NCI-H510A treated with DMSO at 0.1 percent for 48 hours (cell line): ENCODE results near the gene SKI.

Source experiments
- DNase-seq: peaks from one replicate; lab custom pipeline; 2025; lab: John Stamatoyannopoulos, UW

SKI gene

DNA sequence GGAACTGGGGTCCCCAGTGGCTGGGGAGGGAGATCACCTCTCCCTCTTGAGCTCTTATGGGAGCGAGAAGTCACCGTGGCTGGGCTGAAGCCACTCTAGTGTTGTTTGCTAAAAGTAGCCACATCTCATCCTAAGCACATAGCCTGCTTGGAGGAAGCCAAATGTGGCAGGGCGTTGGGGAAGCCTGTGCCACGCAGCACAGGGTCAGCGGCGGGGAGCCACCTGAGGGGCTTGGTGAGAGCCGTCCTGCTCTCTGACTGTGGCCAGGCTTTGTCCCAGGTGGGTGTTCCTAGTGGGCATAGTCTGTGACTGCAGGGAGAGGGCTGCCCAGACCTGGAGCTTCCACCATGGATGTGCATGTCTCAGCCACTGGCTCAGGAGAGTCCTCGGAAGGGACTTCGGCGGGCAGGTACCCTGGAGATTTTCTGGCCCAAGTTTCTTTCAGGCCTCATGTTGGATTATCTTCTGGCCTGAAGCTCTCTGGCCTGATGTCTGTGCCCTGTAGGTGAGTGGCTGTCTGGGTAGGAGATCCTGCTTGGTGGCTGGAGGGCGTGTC lies 124.3 kb downstream of the SKI start:
- DNase-seq = no peak

DNA sequence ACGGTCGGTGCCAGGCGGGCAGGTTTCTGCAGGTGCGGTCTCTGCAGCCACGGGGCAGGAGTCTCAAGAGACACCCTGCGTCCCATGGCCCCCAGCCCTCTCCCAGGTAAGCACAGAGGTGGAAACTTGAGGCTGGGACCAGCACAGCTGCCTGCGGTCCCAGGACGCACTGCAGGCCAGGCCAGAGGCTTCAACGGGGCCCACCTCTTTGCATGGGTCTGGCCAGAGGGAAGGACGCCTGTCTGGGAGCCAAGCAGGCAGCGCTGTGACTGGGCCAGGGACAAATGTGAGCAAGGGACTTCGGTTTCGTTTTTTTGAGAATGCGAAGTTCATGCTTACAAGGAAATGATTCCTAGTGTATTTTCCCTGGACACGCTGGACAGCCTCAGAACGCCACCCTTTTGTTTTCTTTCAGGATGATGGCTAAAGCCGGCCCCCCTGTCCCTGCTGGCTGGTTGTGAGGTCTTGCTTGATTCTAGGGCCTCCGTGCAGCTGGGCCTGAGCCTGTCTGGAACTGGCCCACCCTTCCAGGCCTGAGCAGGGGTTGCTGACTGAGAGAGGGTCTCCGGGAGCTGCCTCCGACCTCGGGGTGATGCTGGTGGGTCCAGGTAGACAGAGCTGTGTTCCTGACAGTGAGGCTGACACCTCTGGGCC lies 124.9 kb downstream of the SKI start:
- DNase-seq = no peak

DNA sequence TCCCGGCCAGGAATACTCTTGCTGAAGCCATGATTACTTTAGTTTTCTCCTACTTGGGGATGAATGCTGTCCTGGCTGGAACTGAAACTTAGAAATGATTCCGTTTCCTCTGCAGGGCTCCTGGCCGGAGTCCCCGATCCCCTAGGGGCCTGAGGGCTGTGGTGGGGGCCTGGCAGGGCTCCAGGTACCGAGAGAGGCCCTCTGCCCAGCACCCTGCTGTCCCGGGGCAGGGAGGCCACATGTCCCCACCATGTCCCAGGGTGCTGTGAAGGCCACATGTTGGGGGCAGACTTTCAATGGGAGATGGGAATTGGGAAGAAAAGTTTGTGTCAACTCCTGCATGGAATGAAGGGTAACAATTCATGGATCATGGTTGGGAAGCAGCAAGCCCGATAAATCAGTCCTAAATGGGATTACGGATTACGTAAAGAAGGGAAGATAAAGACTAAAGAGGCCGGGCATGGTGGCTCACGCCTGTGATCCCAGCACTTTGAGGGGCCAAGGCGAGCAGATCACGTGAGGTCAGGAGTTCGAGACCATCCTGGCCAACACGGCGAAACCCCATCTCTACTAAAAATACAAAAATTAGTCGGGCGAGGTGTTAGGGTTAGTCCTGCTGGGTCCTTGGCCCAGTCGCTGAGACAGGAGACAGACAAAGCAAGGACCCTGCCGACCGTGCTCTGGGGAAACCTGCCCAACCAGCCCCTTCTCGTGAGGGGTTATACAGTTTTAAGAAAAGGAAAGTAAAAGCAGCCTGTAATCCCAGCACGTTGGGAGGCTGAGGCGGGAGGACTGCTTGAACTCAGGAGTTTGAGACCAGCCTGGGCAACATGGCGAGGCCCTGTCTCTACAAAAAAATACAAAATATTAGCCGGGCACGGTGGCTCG lies 125.7 kb downstream of the SKI start:
- no peak for DNase-seq

DNA sequence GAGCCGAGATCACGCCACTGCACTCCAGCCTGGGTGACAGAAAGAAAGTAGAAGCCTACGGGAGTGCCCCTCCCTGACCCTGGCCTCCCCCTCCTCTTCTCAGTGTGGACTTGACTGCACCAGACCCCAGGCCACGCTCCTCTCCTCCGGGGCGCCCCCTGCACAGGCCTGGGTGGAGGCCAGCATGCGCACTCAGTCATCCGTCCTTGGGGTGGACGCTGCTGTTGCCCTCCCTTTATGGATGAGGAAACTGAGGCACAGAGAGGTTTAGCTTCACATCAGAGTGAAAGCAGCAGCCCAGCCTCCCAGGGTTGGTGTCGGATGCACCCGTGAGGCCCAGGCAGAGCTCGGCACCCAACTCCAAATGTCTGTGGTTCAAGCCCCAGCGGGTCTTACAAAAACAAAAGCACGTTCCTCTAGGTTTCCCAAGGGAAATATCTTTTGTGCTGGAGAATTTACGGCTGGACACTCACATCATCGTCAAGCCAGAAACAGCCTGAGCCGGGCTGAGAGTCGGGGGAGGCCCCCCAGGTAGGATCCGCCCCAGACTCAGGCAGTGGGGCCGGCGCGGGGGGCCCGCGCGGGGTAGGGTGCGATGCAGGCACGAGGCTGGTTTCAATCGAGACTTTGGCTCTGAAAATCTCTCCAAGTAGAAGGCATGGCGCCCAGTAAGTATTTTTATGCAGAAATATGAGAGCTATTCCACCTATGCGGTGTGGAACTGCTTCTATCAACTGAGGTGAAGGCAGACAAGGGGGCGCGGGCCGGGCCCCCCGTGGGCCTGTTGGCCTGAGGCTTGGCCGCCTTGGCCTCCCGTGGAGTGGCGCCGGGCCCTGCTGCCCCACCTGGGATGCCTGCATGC lies 126.6 kb downstream of the SKI start:
- DNase-seq = no peak

DNA sequence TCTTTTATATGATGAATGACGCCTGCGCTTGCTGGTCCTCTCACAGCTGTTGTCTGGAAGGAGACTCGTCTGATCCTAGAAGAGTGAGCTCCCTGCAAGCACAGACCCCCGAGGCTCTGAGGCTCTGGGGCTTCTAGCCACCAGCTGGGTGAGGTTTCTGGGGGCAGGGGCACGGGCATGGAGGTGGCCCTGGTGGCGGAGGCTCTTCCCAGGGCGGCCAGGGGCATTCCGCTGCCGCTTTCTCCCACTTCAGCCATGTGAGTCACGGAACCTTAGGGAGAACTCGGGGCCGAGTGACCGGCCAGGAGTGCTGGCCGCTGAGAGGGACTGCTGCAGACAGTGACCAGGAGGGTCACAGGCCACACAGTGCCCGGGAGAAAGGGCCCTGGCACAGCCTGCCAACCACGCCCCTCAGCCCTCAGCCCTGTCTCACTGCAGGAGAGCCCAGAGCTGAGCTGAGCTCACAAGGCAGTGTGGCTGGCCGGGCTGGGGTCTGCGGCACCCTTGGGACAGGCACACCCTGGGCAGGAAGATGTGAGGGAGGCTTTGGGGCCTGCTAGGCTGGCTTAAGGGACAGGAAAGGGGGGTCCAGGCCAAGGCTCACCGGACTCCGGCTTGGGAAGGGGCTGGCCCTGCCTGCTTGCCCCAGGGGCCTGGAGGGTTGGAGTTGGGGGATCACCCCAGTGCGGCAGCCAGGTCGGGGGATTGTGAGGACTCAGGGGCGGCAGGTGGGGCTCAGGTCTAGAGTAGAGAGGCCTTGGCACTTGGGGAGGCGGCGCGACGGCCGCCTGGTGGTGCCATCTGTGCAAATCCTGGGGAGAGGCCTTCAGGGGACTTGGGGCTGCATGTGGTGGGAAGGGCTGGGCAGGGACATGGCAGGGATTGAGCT lies 127.5 kb downstream of the SKI start:
- DNase-seq = no peak

DNA sequence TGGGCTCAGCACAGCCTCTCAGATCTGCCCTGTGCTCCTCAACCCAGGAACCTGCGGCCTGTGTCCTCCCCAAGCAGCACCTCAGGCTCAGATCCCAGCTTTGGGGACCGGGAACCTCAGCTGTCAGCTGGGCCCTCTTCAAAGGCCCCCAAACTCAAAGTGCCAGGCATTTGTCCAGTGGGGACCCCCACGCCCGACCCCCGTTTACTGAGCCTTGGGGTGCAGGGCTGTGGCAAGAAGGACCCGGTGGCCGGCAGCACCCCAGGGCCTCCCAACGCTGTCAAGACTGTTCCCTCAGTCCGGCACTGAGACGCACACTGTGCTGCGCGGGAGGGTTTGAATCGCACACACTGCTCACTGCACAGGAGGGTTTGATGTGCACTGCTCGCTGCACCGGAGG lies 128.3 kb downstream of the SKI start:
- no peak for DNase-seq

DNA sequence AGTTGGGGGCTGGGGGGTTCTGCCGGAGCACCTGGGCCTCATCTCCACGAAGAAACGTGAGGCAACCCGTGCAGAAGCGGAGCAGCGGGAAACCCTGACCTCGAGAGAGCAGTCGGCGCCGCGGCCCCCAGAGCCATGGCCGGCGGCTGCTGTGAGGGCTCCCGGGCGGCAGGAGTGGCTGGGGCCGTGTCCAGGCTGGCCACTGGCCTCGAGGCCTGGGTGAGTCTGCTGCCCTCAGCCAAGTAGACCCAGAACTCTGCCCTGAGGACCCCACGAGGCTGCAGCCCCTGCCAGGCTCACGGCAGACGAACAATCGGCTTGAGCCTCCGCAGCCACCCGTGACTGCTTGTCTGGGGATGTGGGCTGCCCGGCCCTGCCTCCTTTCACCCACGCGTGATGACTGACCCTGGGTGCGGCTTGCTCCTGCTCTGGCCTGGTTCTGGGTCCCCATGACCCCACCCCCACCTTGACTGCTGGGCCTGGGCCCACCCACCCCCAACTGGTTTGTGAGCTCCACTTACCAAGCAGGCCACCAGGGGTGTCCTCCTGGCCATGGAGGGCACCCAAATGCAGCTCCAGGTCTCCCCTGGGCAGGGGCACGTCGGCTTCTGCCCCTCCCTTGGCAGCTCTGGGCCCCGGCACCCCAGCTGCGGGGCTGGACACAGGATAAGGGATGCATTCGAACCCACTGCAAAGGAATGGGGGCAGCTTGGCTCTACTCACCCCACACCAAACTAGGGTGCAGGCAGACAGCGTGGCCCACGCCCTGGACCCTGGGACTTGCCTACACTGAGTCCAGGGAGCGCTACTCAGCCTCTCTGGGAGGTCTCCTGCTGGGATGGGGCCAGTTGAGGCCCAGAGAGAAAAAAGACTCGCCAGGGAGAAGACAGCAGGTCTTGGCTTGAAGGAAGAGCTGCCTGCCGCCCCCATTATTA lies 129.1 kb downstream of the SKI start:
- no peak for DNase-seq

DNA sequence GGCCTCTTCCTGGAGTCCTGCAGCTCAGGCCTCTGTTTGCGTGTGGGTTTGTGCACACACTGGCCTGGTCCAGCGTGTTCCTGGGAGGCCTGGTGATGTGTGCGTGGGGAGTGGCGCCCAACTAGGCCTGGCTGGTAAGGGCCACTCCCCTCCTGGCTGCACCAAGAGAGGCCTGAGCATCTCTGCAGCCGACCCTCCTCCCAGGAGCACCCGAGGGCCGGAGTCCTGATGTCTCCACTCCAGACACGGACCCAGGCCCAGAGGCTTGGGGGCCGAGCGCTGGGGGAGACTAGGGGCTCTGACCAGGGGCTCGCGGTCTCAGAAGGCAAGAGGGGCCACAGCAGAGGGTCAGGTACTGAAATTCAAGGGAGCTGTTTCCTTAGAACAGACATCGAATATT lies 130.0 kb downstream of the SKI start:
- DNase-seq = no peak

DNA sequence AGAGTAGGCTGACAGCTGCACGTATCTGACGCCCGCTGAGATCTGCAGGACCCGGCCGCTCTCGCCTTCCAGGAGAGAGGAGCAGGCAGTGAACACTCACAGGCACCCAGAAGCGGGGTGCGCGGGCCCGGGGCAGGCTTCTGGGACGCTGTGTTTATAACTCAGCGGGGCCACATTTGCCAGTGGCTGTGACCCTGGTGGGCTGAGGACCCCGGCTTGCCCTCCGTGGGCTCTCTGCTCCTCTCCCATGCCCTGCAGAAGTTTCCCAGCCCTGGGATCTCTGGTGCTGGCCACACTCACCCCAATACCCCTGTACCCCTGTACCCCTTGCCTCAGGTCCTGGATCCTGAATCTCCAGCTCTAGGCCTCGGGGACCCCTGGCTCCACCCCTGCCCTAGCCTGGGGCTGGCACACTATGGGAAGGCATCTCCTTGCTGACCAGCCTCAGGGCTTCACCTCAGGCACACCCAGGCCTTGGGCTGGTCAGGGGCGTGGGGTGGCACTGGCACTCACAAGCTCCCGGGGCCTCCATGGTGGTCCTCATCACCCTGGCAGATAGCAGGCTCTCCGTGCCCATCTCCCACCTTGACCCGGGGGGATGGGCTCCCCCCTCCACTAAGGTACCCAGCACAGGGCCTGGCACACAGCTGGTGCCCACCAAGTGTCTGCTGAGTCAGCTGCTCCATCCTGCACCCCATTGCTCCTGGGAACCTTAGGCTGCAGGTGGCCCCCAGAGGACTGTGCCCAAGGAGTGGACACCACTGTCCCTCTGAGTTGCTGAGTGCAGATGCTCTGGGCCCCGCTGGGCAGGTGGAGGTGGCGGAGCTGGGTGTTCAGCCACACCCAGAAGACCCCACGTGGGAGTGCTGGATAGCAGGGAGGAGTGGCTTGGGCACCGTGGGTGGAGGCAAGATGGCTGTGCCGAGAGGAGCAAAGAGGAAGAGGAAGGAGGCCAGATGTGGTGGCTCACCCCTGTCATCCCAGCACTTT lies 130.8 kb downstream of the SKI start:
- no peak for DNase-seq
